ENCODE measurements around the gene MPZL1.

The MPZL1 gene

DNA sequence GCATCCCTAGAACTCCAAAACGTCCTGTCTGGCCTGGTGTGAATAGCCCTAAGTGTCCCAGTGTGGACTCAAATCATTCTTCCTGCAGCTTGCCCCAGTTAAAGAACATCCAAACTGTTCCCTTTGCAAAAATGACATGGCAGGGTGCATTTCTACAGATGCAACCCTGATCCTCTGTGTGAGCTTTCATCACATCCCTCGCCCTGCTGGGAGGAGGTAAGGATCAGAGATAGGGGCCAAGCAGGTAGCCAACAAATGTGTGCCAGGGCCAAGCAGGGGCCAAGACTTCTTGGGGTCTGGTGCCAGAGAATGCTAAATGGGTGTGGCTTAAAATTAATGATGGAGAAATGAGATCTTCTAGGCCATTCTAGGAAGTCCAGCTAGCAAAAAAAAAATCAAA is 27.1 kb upstream of the MPZL1 start:
- no peak for DNase-seq (ENCODE audit: extremely low read depth in 1 of 2, low read depth in 1 of 2)

DNA sequence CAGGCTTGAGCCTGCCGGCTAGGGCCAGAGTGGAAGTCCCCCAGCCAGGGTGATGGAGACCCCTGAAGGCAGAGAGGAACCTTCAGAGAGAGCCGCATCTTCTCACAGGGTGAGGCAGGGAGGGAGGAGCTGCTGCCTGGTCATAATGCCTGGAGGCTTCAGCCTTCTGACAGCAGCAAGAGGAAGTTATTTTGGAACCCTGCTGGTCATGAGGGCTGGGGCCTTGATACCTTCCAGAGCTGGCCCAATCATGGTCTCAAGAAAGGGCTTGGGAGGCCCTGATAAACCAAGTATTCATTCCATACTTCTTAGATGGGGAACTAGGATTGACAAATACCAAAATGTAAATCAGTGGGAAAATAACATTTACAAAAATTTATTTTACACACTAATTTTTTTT is 26.6 kb upstream of the MPZL1 start:
- no peak for DNase-seq (ENCODE audit: extremely low read depth in 1 of 2, low read depth in 1 of 2)

GRCh38 chr1:167695756-167696561 is 25.8 kb upstream of the MPZL1 start:
- DNase-seq (ENCODE audit: extremely low read depth in 1 of 2, low read depth in 1 of 2) = no peak

- DNase-seq (ENCODE audit: extremely low read depth in 1 of 2, low read depth in 1 of 2) = no peak
Measured at GRCh38 chr1:167697667-167698141, 24.1 kb upstream of the MPZL1 start.

DNA sequence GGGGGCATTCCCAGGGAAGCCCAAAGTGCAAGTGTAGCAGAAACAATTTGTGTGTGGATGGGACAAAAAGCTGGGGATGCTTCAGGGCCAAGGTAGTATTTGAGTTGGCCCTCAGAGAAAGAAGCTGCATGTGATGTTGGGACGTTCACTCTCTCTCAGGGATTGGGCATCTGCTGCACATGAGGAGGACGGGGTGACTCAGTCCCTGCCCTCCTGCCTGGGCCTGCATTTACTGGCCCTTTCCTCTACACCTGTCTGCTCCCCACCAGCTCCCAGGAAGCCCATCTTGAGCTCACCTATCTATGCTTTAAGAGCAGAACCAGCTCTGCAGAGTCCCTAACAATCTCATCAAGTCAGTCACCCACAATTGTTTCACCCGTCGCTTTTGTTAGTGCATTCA is 23.5 kb upstream of the MPZL1 start:
- no peak for DNase-seq (ENCODE audit: extremely low read depth in 1 of 2, low read depth in 1 of 2)

DNA sequence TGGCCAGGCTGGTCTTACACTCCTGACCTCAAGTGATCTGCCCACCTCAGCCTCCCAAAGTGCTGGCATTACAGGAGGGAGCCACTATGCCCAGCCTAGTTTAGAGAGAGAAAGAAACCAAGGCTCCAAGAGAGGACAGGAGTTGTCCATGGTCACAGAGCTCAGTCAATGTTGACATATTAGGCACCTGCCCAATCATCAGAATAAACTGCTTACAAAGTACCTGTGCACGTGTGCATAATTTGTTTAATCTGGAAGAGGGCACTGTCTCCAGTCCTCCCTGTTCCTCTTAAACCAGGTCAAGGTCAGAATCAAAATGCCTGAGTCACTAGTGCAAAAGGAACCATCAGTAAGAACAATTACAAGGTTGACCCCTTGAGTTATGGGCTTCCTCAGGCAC is 20.3 kb upstream of the MPZL1 start:
- DNase-seq (ENCODE audit: extremely low read depth in 1 of 2, low read depth in 1 of 2) = no peak

DNA sequence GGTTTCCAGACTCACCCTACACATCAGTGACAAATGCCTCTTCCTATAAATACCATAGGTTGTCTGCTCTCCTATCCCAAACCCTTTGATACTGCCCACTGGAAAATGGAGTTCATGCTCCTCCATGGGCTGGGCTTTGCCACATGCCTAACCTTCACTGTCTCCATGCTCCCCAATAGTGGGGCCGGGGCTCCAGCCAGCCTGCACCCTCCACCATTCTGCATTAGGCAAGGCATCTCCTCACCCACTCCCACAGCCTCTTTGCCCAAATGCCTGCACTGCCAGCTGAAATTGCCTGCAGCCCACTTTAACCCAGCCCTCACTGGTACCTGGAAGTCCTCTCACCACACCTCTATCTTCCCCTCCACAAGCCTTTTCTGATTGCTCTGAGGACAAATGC is 18.2 kb upstream of the MPZL1 start:
- no peak for DNase-seq (ENCODE audit: extremely low read depth in 1 of 2, low read depth in 1 of 2)

- DNase-seq (ENCODE audit: extremely low read depth in 1 of 2, low read depth in 1 of 2) = no peak
Measured at GRCh38 chr1:167704715-167705114, 17.1 kb upstream of the MPZL1 start.

- DNase-seq (ENCODE audit: extremely low read depth in 1 of 2, low read depth in 1 of 2) = no peak
Measured at GRCh38 chr1:167705250-167705649, 16.5 kb upstream of the MPZL1 start.

DNA sequence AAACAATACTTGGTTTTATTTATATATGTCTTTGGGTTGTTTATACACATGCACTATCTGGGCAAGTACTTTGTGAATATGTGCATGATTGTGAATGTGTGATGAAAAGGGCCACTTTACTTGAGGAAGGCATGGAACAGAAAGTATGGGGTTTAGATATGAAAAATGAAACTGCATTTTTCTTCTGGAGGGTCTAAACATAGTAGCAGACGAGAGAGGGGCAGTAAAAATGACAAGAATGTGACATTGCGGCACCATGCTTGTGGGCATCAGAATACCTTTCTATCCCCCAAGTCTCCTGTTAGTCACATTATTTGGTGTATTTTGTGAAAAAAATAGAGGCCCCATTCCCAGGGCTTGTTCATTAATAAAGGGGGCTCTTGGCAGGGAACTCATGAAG is 15.4 kb upstream of the MPZL1 start:
- no peak for DNase-seq (ENCODE audit: extremely low read depth in 1 of 2, low read depth in 1 of 2)

DNA sequence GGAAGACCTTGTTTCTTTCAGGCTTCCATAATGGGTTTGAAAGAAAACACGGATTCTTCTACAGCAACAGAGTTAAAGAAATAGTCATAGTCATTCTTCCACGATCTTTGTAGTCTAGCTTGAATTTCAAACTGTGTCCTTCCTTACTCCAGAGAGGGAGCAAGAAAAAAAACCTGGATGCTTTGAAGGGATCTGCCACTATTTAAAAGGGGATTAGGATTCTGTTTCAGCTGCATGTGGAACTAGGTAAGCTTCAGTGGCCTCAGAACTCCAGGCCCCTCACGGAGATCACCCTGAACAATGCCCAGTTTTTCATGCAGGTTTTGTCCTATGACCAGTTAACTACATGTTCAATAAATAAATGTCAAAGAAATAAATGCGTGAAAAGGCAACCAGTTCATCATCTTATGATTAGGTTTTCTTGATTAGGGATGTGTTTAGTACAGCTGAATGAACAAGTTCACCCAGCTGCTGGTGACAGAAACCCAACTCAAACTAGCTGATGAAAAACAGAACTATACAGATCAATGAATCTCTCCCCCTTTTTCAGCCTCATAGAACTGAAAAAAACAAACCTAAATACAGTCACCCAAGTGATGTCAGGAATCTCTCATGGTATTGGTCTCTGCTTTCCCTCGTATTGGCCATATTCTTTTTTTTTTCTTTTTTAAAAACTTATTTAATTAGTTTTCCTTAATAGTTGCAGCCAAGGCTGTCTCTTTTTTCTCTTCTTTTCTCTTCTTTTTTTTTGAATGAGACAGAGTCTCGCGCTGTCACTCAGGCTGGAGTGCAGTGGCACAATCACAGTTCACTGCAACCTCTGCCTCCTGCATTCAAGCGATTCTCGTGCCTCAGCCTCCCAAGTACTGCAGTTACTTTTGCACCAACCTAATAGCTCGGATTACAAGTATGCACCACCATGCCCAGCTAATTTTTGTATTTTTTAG is 14.6 kb upstream of the MPZL1 start:
- no peak for DNase-seq (ENCODE audit: extremely low read depth in 1 of 2, low read depth in 1 of 2)

DNA sequence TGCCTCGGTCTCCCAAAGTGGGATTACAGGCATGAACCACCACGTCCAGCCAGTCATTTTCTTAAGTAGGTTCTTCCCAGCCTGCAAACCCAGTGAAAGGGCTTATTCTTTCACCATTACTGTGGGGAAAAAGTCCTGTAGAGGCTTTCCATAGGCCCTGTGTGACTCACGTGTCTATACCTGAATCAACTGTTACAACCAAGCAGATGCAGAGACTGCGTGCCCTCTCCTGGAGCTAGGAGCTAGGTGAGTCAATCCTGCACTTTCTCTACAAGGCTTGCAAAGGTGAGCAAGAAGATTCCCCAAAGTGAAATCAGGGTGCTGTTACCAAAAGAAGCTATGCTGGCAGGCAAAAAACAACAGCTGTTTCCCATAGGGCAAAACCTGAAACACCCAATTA is 13.8 kb upstream of the MPZL1 start:
- no peak for DNase-seq (ENCODE audit: extremely low read depth in 1 of 2, low read depth in 1 of 2)

DNA sequence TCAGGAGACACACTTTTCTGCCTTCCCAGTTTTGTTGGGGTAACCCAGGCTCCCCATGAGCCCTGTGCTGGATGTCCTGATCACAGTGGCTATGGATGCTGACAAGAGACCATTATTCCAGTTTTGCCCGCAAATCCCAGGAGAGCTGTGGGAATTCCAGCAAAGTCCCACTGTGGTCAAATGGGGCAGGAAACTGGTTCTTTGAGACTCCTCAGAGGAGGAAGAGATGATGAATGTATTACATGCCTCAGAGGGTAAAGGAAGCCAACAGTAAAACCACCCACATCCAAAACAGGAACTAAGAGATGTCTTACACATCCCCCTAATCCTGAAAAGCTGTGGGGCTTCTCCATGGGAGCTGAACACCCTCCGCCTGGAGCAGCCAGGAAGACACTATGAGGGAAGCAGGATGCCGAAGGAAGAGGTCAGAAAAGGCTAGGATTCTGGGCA is 12.8 kb upstream of the MPZL1 start:
- no peak for DNase-seq (ENCODE audit: extremely low read depth in 1 of 2, low read depth in 1 of 2)

DNA sequence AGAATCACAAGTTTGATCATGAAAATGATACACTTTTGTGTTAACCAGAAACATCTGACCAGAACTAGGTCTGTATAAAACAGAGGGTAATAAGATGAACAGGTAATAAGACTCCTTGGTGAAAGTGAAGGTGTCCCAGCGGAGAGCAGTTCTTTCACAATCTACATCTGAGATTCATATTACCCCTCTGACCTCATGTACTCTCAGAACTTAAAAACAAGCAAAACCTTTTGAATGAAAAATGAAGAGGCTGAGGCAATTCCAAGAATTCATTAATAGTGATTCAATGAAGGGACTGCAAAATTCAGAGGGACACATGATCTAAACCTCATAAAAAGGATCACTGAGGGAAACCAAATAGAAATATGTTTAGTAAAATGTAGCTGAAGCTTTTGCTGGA is 10.9 kb upstream of the MPZL1 start:
- no peak for DNase-seq (ENCODE audit: extremely low read depth in 1 of 2, low read depth in 1 of 2)

- no peak for DNase-seq (ENCODE audit: extremely low read depth in 1 of 2, low read depth in 1 of 2)
Measured at GRCh38 chr1:167711797-167712196, 10.0 kb upstream of the MPZL1 start.

GRCh38 chr1:167713330-167714081 is 8.3 kb upstream of the MPZL1 start:
- DNase-seq (ENCODE audit: extremely low read depth in 1 of 2, low read depth in 1 of 2) = no peak

- peak in 1 of 2 donors; percentile 67 for DNase-seq (ENCODE audit: extremely low read depth in 1 of 2, low read depth in 1 of 2)
Measured at GRCh38 chr1:167714098-167714438, 7.7 kb upstream of the MPZL1 start.

DNA sequence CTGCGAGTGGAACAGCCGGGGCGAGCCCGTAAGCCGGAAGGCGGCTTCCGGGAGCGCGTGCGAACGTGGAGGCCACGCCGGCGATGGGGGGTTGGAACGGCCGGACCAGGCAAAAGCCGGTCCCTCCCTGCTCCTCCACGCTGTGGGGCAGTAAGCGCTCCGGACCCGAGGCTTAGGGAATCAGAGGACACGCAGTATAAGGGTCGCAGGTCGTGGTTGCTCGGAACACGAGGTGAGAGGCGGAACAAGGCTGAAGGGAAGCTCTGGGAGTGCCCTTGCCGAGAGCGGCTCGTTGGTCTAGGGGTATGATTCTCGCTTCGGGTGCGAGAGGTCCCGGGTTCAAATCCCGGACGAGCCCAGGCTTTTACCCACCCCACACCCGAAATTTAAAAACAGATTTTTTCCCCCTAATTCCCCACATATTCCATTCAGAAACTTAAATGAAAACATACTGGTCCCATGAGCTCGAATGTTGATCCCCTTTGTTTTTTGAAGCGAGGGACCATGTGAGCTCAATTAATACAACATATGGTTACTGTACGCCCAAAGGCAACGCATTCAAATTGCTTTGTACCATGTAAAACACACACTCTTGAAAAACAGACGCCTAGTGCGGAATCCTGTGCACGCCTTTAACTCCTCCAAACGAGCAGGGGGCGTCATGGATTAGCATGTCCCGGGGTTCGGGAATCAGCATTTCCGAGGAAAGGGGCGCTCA is 7.2 kb upstream of the MPZL1 start:
- peak; percentile 71 to 77 for DNase-seq (ENCODE audit: extremely low read depth in 1 of 2, low read depth in 1 of 2)

DNA sequence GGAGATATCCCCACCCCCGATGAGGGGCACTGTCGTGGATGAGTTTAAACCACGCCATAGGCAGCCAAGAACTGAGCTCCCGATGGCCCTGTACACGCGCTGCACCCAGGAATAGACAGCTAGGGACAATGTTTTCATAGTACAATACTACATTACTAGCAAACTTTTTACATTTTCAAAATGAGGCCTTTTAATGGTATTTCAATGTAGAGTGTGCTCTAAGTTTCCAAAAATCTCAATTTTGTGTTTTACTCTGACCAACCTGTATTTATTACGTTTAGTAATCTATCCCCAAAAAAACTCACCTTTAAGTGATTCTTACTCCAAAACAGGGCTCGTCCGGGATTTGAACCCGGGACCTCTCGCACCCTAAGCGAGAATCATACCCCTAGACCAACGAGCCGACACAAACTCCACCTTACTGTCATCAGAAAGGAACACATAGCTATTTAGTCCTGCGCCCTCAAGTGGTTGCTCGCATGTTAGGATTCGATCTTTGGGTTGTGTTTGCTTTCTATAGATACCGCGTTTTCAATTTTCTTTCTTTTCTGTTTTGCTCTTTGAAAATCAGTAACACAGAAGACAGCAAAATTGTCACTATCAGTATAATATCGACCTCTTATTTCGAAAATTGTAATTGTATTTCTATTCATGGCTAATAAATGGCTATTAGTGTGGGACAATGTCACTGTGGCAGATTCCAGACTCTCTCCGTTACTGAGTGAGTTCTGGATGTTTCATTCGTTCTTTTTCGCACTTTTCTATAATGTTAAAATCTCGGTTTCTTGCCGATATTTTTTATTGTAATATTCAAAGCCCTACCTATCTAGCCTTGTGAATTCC is 6.4 kb upstream of the MPZL1 start:
- DNase-seq (ENCODE audit: extremely low read depth in 1 of 2, low read depth in 1 of 2) = peak; percentile 60 to 77

DNA sequence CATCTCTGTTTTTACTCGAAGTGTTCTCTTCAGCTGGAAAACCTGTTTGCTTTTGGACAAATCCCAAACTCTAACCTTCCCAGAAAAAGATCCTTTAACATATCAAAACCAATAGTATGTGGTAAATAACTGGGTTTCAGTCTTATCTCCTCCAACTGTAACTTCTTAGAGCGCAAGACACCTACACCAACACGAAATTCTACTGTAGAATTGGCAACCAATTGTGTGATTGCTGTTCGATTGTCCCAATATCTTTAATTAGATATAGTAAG is 5.8 kb upstream of the MPZL1 start:
- DNase-seq (ENCODE audit: extremely low read depth in 1 of 2, low read depth in 1 of 2) = no peak

Data from stimulated activated CD8-positive, alpha-beta memory T cell treated with anti-CD3 and anti-CD28 coated beads, Interleukin-7, amount 100 ng/mL, for 48 hours (primary cell).